K562 (cell line): ENCODE measurements around the gene SAMD11. TPM values are rescaled to one million over a fixed set of nuclear protein-coding genes. Genes with fewer than 3 reads are reported as not detected.

Experiments
- ATAC-seq: fragments of 200-7000 bp; cut with Tn5 transposase; 3 replicates; pipeline ENCODE4 v1.9.1; 2020; ENCODE audit warnings: moderate library complexity
- BruUV-seq: library from RNA; stranded (reverse); fragments of 400-500 nt; replicated peaks from 2 replicates; lab custom pipeline; 2021; lab: Mats Ljungman, UMichigan
- CTCF ChIA-PET: fragments of 300-600 bp; formaldehyde crosslinking; extraction: SDS; loops from one replicate; lab custom pipeline; 2021; ENCODE audit warnings: low intra/inter-chr PET ratio; lab: Yijun Ruan, JAX
- POLR2A ChIA-PET: fragments of 300-600, 350-650 bp; sonication (Branson Sonifier 250); formaldehyde crosslinking; extraction: SDS; loops from one replicate; lab custom pipeline; 2021; ENCODE audit warnings: antibody characterized with exemption, inconsistent platforms; lab: Yijun Ruan, JAX
- DNase-seq, 4 experiments: peaks; one replicate each; pipeline versions ENCODE4 v3.0.0 to v3.0.0-alpha.2; 2011 to 2018; ENCODE audit warnings: low spot score in 3 of 4, mixed read lengths in 3 of 4; ENCODE audit errors: extremely low read depth in 1 of 4
- FAIRE-seq: peaks from 2 replicates; lab custom pipeline; 2011; peaks lifted over from hg19 to GRCh38; lab: Jason Lieb, UNC
- H2AFZ ChIP-seq: 2 replicates; pipeline ENCODE4 v1.6.0; 2011; ENCODE audit warnings: low read depth, low read length, control low read depth, inconsistent platforms
- H3K27ac ChIP-seq: fragments of 200-600 bp; 3 replicates; pipeline ENCODE4 v1.8.0; 2011; ENCODE audit warnings: low read depth, mild to moderate bottlenecking, control low read depth, inconsistent platforms, low read length, moderate library complexity, mixed read lengths; ENCODE audit errors: extremely low read depth
- H3K27me3 ChIP-seq, 2 experiments: fragments of 300-600 bp in 1 of 2; 2 replicates in 1 of 2; 3 replicates in 1 of 2; pipeline versions ENCODE4 v1.6.0 to v1.8.0; 2011; ENCODE audit warnings: inconsistent platforms in 2 of 2, low read length in 2 of 2, mild to moderate bottlenecking in 1 of 2, mixed read lengths in 1 of 2, moderate library complexity in 1 of 2; ENCODE audit not compliant: control insufficient read depth in 2 of 2, insufficient read depth in 2 of 2
- H3K36me3 ChIP-seq: fragments of 300-600 bp; 3 replicates; pipeline ENCODE4 v1.8.0; 2011; ENCODE audit warnings: mild to moderate bottlenecking, low read length, inconsistent platforms; ENCODE audit not compliant: control insufficient read depth, insufficient read depth
- H3K4me1 ChIP-seq, 2 experiments: fragments of 200-600 bp in 1 of 2; replicated peaks in 1 of 2; 2 replicates in 1 of 2; 3 replicates in 1 of 2; pipeline versions ENCODE4 v1.5.1 to v1.8.0; 2011; ENCODE audit warnings: inconsistent platforms in 2 of 2, low read length in 2 of 2, mild to moderate bottlenecking in 1 of 2, mixed read lengths in 1 of 2, moderate library complexity in 1 of 2; ENCODE audit not compliant: control insufficient read depth in 2 of 2, insufficient read depth in 2 of 2
- H3K4me2 ChIP-seq: 2 replicates; pipeline ENCODE4 v1.6.1; 2011; ENCODE audit warnings: low read length, control low read depth, inconsistent platforms, mixed read lengths; ENCODE audit not compliant: insufficient read depth
- H3K4me3 ChIP-seq: fragments of 200-600 bp; sonication (generic), shearing (Covaris generic); 2 replicates; pipeline ENCODE4 v1.5.1; 2016; ENCODE audit warnings: control low read depth, inconsistent platforms
- H3K79me2 ChIP-seq: fragments of 200-600 bp; 3 replicates; pipeline ENCODE4 v1.8.0; 2011; ENCODE audit warnings: low read length, inconsistent platforms; ENCODE audit not compliant: control insufficient read depth, insufficient read depth
- H3K9ac ChIP-seq, 2 experiments: 2 replicates each; pipeline versions ENCODE4 v1.6.0 to v1.6.1; 2011; ENCODE audit warnings: low read depth in 2 of 2, low read length in 2 of 2, control low read depth in 1 of 2, inconsistent platforms in 1 of 2, mild to moderate bottlenecking in 1 of 2, mixed read lengths in 1 of 2; ENCODE audit not compliant: insufficient read depth in 1 of 2
- H3K9me1 ChIP-seq: one replicate; pipeline ENCODE4 v1.6.0; 2011; ENCODE audit warnings: inconsistent platforms, mild to moderate bottlenecking, low read length, moderate library complexity; ENCODE audit not compliant: control insufficient read depth, insufficient read depth
- H3K9me3 ChIP-seq: replicated peaks from 2 replicates; pipeline ENCODE4 v1.5.1; 2011; ENCODE audit warnings: low read depth, low read length, inconsistent platforms; ENCODE audit not compliant: control insufficient read depth, insufficient read depth
- H4K20me1 ChIP-seq: replicated peaks from 2 replicates; pipeline ENCODE4 v1.6.1; 2011; ENCODE audit warnings: low read length, inconsistent platforms, mixed read lengths; ENCODE audit not compliant: control insufficient read depth, insufficient read depth
- BMI1 ChIP-seq: fragments of 150-350 bp; IDR thresholded peaks from 2 replicates; pipeline ENCODE4 v1.6.1; 2014; ENCODE audit warnings: low read length
- CAMTA2 ChIP-seq: fragments of 250-450 bp; sonication (Bioruptor Pico); conservative IDR thresholded peaks from 2 replicates; pipeline ENCODE4 v1.5.1; 2022
- EP300 ChIP-seq: IDR thresholded peaks from 2 replicates; pipeline ENCODE4 v1.6.1; 2012; ENCODE audit warnings: low read length, improper control_type of control experiment
- EWSR1 ChIP-seq: fragments of 450-650 bp; IDR thresholded peaks from 2 replicates; pipeline ENCODE4 v1.6.1; 2018; ENCODE audit warnings: borderline replicate concordance, mild to moderate bottlenecking, low read depth, moderate library complexity; ENCODE audit not compliant: partially characterized antibody
- FOXO4 ChIP-seq: fragments of 450-650 bp; formaldehyde crosslinking; IDR thresholded peaks from 2 replicates; pipeline ENCODE4 v1.4.0; 2020; ENCODE audit warnings: mild to moderate bottlenecking, moderate library complexity
- IRF2 ChIP-seq: sonication (generic); formaldehyde crosslinking; IDR thresholded peaks from 2 replicates; pipeline ENCODE4 v1.8.1; 2022; ENCODE audit warnings: mild to moderate bottlenecking, missing genetic modification reagents
- NCOA2 ChIP-seq, 2 experiments: fragments of 450-650 bp; IDR thresholded peaks; 2 replicates each; pipeline ENCODE4 v1.6.1; 2018; ENCODE audit warnings: mild to moderate bottlenecking in 2 of 2, moderate library complexity in 1 of 2; ENCODE audit not compliant: partially characterized antibody in 2 of 2
- SAFB ChIP-seq: fragments of 200-400 bp; formaldehyde crosslinking; IDR thresholded peaks from 2 replicates; pipeline ENCODE4 v1.6.1; 2017; ENCODE audit warnings: low read depth, low read length, borderline replicate concordance
- YY1 ChIP-seq, 3 experiments: IDR thresholded peaks; 2 replicates each; pipeline ENCODE4 v1.6.1; 2011; ENCODE audit warnings: low read length in 2 of 3, mild to moderate bottlenecking in 2 of 3, moderate library complexity in 2 of 3, borderline replicate concordance in 1 of 3, control low read depth in 1 of 3, low read depth in 1 of 3; ENCODE audit not compliant: insufficient read depth in 3 of 3, insufficient replicate concordance in 2 of 3, control insufficient read depth in 1 of 3, insufficient read length in 1 of 3; ENCODE audit errors: extremely low read depth in 1 of 3
- ZBTB7A ChIP-seq: IDR thresholded peaks from 2 replicates; pipeline ENCODE4 v1.6.1; 2011; ENCODE audit warnings: low read depth, mild to moderate bottlenecking, low read length, moderate library complexity, borderline replicate concordance; ENCODE audit not compliant: control insufficient read depth
- ZNF354B ChIP-seq: fragments of 250-450 bp; sonication (Bioruptor Pico); IDR thresholded peaks from 2 replicates; pipeline ENCODE4 v1.4.0; 2020
- WGBS: fragments of 100-300 bp; shearing (Covaris generic); methylation state at CpG from one replicate; pipeline ENCODE4 v1.1.6; 2016; ENCODE audit warnings: low coverage, mixed read lengths; ENCODE audit not compliant: insufficient coverage; ENCODE audit errors: missing lambda C conversion rate; 5-methylcytosine and 5-hydroxymethylcytosine counted together
- in situ Hi-C: fragments of 300-500 bp; cut with MboI; formaldehyde crosslinking; loops from 4 replicates; pipeline ENCODE4 v1.15.0; 2018; ENCODE audit warnings: inconsistent platforms, mixed read lengths
- intact Hi-C: fragments of 100-400 bp; cut with micrococcal nuclease; formaldehyde crosslinking; loops from 2 replicates; pipeline ENCODE4 v1.14.2; 2022
- polyA plus RNA-seq, 8 experiments: library from polyadenylated mRNA; depleted of rRNA in 4 of 8; stranded (reverse) in 5 of 8; unstranded in 3 of 8; fragments of >200 nt; fragmentation: Nextera tagmentation in 2 of 8; fragmentation: Illumina TruSeq in 1 of 8; extraction: Ambion mirVana in 2 of 8; extraction: Trizol in 1 of 8; gene quantifications; 2 replicates each; pipeline versions ENCODE4 v1.2.1 to v1.2.3, GENCODE V29; 2011 to 2014; ENCODE audit warnings: inconsistent platforms in 1 of 8, missing spikeins in 1 of 8
- total RNA-seq, 7 experiments: library from RNA; depleted of rRNA in 6 of 7; stranded (reverse); fragments of >200 nt in 6 of 7; fragmentation: Illumina TruSeq in 2 of 7; extraction: Trizol in 2 of 7; gene quantifications; 2 replicates each; pipeline versions ENCODE4 v1.2.1 to v1.2.3, GENCODE V29; 2011 to 2021; ENCODE audit warnings: low replicate concordance in 1 of 7

SAMD11 gene
- total and polyA plus RNA-seq, 9 of the 15 experiments (the other 6 are each of a cell fraction or from before 2014, with no cell fraction given): 0.07 to 0.82 (median 0.11) TPM; not detected in 2

DNA sequence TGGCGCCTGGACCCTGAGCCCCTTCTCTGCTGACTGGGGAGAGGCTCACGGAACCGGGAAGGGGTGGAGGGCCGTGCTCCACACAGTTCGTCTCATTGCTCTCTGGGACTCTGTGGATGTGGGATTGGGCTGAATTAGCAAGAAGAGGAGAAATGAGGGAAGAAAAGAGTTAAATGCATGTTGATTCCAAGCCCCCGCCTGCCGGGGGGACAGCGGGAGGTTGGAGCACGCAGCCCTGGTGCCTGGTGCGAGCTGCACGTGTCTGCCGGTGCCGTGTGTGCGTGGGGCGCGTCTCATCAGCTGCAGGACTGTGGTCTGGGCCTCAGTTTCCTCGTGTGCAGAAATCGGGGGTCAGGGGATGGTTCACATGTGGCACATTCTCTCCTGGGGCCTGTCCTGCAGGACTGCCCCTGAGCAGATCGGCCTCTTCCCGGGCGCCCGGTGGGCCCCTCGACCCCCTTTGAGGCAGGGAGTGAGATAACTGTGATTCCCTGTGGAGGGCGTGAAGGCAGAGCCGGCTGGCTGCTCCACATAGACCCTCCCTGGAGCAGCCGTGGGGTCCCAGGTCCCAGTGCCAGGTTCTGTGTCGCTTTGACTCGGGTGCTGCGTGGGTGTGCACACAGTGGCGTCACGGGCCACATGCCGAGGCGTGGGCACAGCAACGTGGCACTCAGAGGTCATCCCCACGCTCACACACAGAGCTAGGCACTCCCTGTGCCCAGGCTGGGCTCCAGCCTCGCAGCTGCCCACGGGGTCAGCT, 11.4 kb downstream of the SAMD11 start:
- Histone ChIP-seq H3K4me1 (peaks cover 8 to 77% of the 10 kb centered on the region in 2 experiments), H3K4me2 (no peak overlapping the region), H3K27ac (no peak overlapping the region), H2AFZ (no peak overlapping the region), H3K9me3 (no peaks in the 10 kb centered on the region), H4K20me1 (peaks cover 17% of the 10 kb centered on the region), H3K4me3 (no peak overlapping the region), H3K79me2 (no peaks in the 10 kb centered on the region), H3K27me3 (peaks cover 15 to 47% of the 10 kb centered on the region in 2 experiments; a peak in 4 of 5 replicates), H3K36me3 (no peaks in the 10 kb centered on the region), H3K9ac (no peak overlapping the region), H3K9me1 (no peaks in the 10 kb centered on the region)
- DNase-seq (no peak), FAIRE-seq (no peak), ATAC-seq (no peak)
- ChIA-PET CTCF (no interaction called here), POLR2A (interaction anchor here (0.6 to 1.0 kb wide), 2 partner anchors 11 to 19 kb away, joined by 4 read pairs; no protein-coding TSS in a partner anchor)
- WGBS: 8% methylated on average over 37 of the region's 37 CpGs
- intact Hi-C loops: no loop called here
- BruUV-seq: no TSS peak
- in situ Hi-C loops: no loop called here
- TF ChIP-seq FOXO4 (no peak), IRF2 (CRISPR knock-in tag) (0 out of 2 replicates have a peak, but pooled peaks have one; percentile 54), EP300 (no peak), CAMTA2 (CRISPR knock-in tag) (no peak), YY1 (IDR thresholded peaks at IDR 0.05; ENCODE audit: borderline replicate concordance in 1 of 3, control insufficient read depth in 1 of 3, extremely low read depth in 1 of 3, insufficient read depth in 3 of 3, insufficient read length in 1 of 3, insufficient replicate concordance in 2 of 3, low read depth in 1 of 3, low read length in 2 of 3) (no peak), ZNF354B (CRISPR knock-in tag) (no peak), ZBTB7A (0 out of 2 replicates have a peak, but pooled peaks have one; percentile 17), EWSR1 (no peak), BMI1 (no peak), NCOA2 (IDR thresholded peaks at IDR 0.05; ENCODE audit: partially characterized antibody in 2 of 2) (no peak), SAFB (peak; percentile 70; the same call in 1 of the 2 replicates)
